SU-DHL-6 (cell line): Measurements from ENCODE around the gene GATA1.

Experiments
- H2AFZ ChIP-seq: fragments of 200-600 bp; sonication (generic); 2 replicates; pipeline ENCODE4 v1.6.1; 2014; ENCODE audit warnings: low read depth, mild to moderate bottlenecking, moderate library complexity, mixed read lengths, antibody characterized with exemption, low read length; ENCODE audit not compliant: severe bottlenecking
- H3F3A ChIP-seq: fragments of 200-600 bp; shearing (Covaris generic); 2 replicates; pipeline ENCODE4 v1.6.0; 2016; ENCODE audit warnings: antibody characterized with exemption, mild to moderate bottlenecking; ENCODE audit not compliant: insufficient read depth
- H3K27ac ChIP-seq: fragments of 200-600 bp; sonication (generic); 2 replicates; pipeline ENCODE4 v1.5.1; 2016; ENCODE audit warnings: low read depth, mild to moderate bottlenecking, low read length, moderate library complexity, mixed read lengths
- H3K27me3 ChIP-seq: fragments of 200-600 bp; sonication (generic), shearing (Covaris generic); 2 replicates; pipeline ENCODE4 v1.6.0; 2014; ENCODE audit warnings: mild to moderate bottlenecking, low read length
- H3K36me3 ChIP-seq: fragments of 200-600 bp; sonication (generic); 2 replicates; pipeline ENCODE4 v1.6.1; 2014; ENCODE audit warnings: mild to moderate bottlenecking, low read length, mixed read lengths
- H3K4me2 ChIP-seq: fragments of 300-600, 200-600 bp; shearing (Covaris generic), sonication (generic); 2 replicates; pipeline ENCODE4 v1.6.0; 2014; ENCODE audit warnings: low read length, low read depth, mild to moderate bottlenecking; ENCODE audit not compliant: poor library complexity, severe bottlenecking
- H3K4me3 ChIP-seq: fragments of 200-600 bp; sonication (generic); 2 replicates; pipeline ENCODE4 v1.5.1; 2014; ENCODE audit warnings: antibody characterized with exemption, low read length, mild to moderate bottlenecking, mixed read lengths; ENCODE audit not compliant: insufficient read depth, poor library complexity, severe bottlenecking
- H3K79me2 ChIP-seq: fragments of 200-600 bp; sonication (generic); 2 replicates; pipeline ENCODE4 v1.6.1; 2014; ENCODE audit warnings: mild to moderate bottlenecking, low read length, moderate library complexity; ENCODE audit not compliant: insufficient read depth
- H3K9ac ChIP-seq: fragments of 200-600 bp; sonication (generic); 2 replicates; pipeline ENCODE4 v1.7.0; 2014; ENCODE audit warnings: mild to moderate bottlenecking, low read length
- H3K9me2 ChIP-seq: fragments of 200-600 bp; sonication (generic); replicated peaks from 2 replicates; pipeline ENCODE4 v1.6.1; 2014; ENCODE audit warnings: low read length; ENCODE audit not compliant: insufficient read depth
- H3K9me3 ChIP-seq: fragments of 200-600 bp; sonication (generic); 2 replicates; pipeline ENCODE4 v1.6.1; 2014; ENCODE audit warnings: low read length, mixed read lengths; ENCODE audit not compliant: insufficient read depth
- H4K20me1 ChIP-seq: fragments of 200-600 bp; sonication (generic); 2 replicates; pipeline ENCODE4 v1.6.1; 2014; ENCODE audit warnings: low read depth, mild to moderate bottlenecking, antibody characterized with exemption, low read length, moderate library complexity, mixed read lengths
- EZH2phosphoT487 ChIP-seq: fragments of 200-600 bp; sonication (generic), shearing (Covaris generic); conservative IDR thresholded peaks from 2 replicates; pipeline ENCODE4 v1.6.1; 2018; ENCODE audit warnings: mild to moderate bottlenecking, antibody characterized with exemption, low read length, moderate library complexity, mixed read lengths
- TF ChIP-seq, protein P1 (sequence below): fragments of 200-600 bp; sonication (generic); IDR thresholded peaks from one replicate; pipeline ENCODE4 v1.5.1; 2017; ENCODE audit warnings: antibody characterized with exemption, mild to moderate bottlenecking, low read length, moderate library complexity; ENCODE audit not compliant: insufficient read depth, poor library complexity, severe bottlenecking

Gene GATA1

GRCh38 chrX:48790477-48790876, 4.1 kb downstream of the GATA1 start:
- H3F3A ChIP-seq: no peaks in the 10 kb centered on the region
- H3K9ac ChIP-seq: no peak overlapping the region
- no peaks in the 10 kb centered on the region for H3K27me3 ChIP-seq
- H3K4me2 ChIP-seq: no peak overlapping the region
- TF ChIP-seq, protein P1, sequence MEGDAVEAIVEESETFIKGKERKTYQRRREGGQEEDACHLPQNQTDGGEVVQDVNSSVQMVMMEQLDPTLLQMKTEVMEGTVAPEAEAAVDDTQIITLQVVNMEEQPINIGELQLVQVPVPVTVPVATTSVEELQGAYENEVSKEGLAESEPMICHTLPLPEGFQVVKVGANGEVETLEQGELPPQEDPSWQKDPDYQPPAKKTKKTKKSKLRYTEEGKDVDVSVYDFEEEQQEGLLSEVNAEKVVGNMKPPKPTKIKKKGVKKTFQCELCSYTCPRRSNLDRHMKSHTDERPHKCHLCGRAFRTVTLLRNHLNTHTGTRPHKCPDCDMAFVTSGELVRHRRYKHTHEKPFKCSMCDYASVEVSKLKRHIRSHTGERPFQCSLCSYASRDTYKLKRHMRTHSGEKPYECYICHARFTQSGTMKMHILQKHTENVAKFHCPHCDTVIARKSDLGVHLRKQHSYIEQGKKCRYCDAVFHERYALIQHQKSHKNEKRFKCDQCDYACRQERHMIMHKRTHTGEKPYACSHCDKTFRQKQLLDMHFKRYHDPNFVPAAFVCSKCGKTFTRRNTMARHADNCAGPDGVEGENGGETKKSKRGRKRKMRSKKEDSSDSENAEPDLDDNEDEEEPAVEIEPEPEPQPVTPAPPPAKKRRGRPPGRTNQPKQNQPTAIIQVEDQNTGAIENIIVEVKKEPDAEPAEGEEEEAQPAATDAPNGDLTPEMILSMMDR: no peak
- TF ChIP-seq EZH2phosphoT487: no peak
- H3K9me3 ChIP-seq: no peaks in the 10 kb centered on the region
- no peaks in the 10 kb centered on the region for H3K36me3 ChIP-seq
- H4K20me1 ChIP-seq: no peaks in the 10 kb centered on the region
- no peaks in the 10 kb centered on the region for H3K79me2 ChIP-seq
- H3K4me3 ChIP-seq: no peak overlapping the region
- no peaks in the 10 kb centered on the region for H3K9me2 ChIP-seq
- no peak overlapping the region for H3K27ac ChIP-seq
- no peak overlapping the region for H2AFZ ChIP-seq

DNA sequence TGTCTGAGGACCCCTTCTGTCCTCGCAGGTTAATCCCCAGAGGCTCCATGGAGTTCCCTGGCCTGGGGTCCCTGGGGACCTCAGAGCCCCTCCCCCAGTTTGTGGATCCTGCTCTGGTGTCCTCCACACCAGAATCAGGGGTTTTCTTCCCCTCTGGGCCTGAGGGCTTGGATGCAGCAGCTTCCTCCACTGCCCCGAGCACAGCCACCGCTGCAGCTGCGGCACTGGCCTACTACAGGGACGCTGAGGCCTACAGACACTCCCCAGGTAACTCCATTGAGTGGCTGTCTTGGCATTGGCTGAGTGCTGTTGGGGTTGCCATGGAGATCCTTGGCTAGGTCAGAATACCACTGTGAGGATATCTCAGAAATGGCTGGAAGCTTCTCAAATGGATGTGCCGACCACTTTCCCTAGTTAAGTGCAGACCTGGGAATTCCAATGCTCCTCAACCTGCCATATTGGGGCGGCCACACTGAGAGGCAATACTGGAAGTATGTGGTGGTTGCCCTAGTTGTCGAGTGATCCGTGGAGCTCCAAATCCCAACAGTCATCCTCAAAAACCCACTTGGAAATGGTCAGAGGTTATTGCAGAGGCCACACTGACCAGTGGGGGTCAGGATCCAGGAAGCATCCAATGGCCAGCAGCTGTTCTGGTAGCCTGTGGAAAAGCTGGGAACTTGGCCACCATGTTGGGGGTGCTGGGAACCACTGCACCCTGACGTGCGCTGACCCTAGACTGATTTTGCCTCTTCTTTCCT, 4.9 kb downstream of the GATA1 start:
- Histone ChIP-seq H3K9me3 (no peaks in the 10 kb centered on the region), H3K36me3 (no peaks in the 10 kb centered on the region), H3K79me2 (no peaks in the 10 kb centered on the region), H3K4me2 (no peak overlapping the region), H3K27me3 (no peaks in the 10 kb centered on the region), H3F3A (no peaks in the 10 kb centered on the region), H3K4me3 (no peak overlapping the region), H3K9me2 (no peaks in the 10 kb centered on the region), H4K20me1 (no peaks in the 10 kb centered on the region), H3K27ac (no peak overlapping the region), H3K9ac (no peak overlapping the region), H2AFZ (no peak overlapping the region)
- TF ChIP-seq, protein P1: no peak
- no peak for TF ChIP-seq EZH2phosphoT487

DNA sequence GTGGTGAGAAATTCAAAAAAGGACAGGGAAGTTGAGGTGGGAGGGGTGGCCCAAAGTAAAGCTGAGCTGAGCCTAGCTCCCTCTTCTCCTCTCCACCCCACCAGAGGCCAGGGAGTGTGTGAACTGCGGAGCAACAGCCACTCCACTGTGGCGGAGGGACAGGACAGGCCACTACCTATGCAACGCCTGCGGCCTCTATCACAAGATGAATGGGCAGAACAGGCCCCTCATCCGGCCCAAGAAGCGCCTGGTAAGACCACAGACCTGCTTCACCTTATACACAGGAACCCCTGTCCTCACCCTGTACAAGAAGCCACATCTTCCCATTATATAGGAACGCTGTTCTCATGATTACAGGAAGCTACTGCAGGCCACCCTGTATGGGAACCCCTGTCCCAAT, 5.8 kb downstream of the GATA1 start:
- no peaks in the 10 kb centered on the region for H3K79me2 ChIP-seq
- H2AFZ ChIP-seq: no peak overlapping the region
- H3F3A ChIP-seq: no peaks in the 10 kb centered on the region
- H4K20me1 ChIP-seq: no peaks in the 10 kb centered on the region
- H3K27ac ChIP-seq: no peak overlapping the region
- H3K4me3 ChIP-seq: no peak overlapping the region
- no peak overlapping the region for H3K4me2 ChIP-seq
- no peak for TF ChIP-seq EZH2phosphoT487
- TF ChIP-seq, protein P1: no peak
- H3K36me3 ChIP-seq: no peaks in the 10 kb centered on the region
- H3K9me3 ChIP-seq: no peaks in the 10 kb centered on the region
- H3K9ac ChIP-seq: no peak overlapping the region
- no peaks in the 10 kb centered on the region for H3K27me3 ChIP-seq
- no peaks in the 10 kb centered on the region for H3K9me2 ChIP-seq
